Hepatocyte (in vitro differentiated cells): ENCODE measurements around the gene AS3MT. TPM values are rescaled to one million over a fixed set of nuclear protein-coding genes. Genes with fewer than 3 reads are reported as not detected.

Source experiments
- DNase-seq: peaks from one replicate; pipeline ENCODE4 v3.0.0-alpha.2; 2016; ENCODE audit warnings: low spot score
- H2AFZ ChIP-seq: fragments of 200-600 bp; sonication (generic); 2 replicates; pipeline ENCODE4 v1.6.0; 2016; ENCODE audit warnings: antibody characterized with exemption, mild to moderate bottlenecking
- H3K27ac ChIP-seq: fragments of 200-600 bp; sonication (generic); 2 replicates; pipeline ENCODE4 v1.5.1; 2016; ENCODE audit warnings: mild to moderate bottlenecking
- H3K27me3 ChIP-seq: fragments of 200-600 bp; sonication (generic); 2 replicates; pipeline ENCODE4 v1.6.1; 2016
- H3K36me3 ChIP-seq: fragments of 200-600 bp; sonication (generic); replicated peaks from 2 replicates; pipeline ENCODE4 v1.5.1; 2016; ENCODE audit warnings: low read depth; ENCODE audit not compliant: insufficient read depth
- H3K4me1 ChIP-seq: fragments of 200-600 bp; sonication (generic); 2 replicates; pipeline ENCODE4 v1.5.1; 2016; ENCODE audit warnings: mild to moderate bottlenecking, moderate library complexity; ENCODE audit not compliant: insufficient read depth
- H3K4me2 ChIP-seq: fragments of 200-600 bp; sonication (generic); 2 replicates; pipeline ENCODE4 v1.6.0; 2016
- H3K4me3 ChIP-seq: fragments of 200-600 bp; sonication (generic); 2 replicates; pipeline ENCODE4 v1.5.1; 2016; ENCODE audit warnings: mild to moderate bottlenecking
- H3K79me2 ChIP-seq: fragments of 200-600 bp; sonication (generic); 2 replicates; pipeline ENCODE4 v1.6.0; 2017; ENCODE audit warnings: mild to moderate bottlenecking
- H3K9me2 ChIP-seq: fragments of 200-600 bp; sonication (generic); replicated peaks from 2 replicates; pipeline ENCODE4 v1.6.0; 2017; ENCODE audit warnings: mild to moderate bottlenecking; ENCODE audit not compliant: insufficient read depth
- H3K9me3 ChIP-seq: fragments of 200-600 bp; sonication (generic); 2 replicates; pipeline ENCODE4 v1.5.1; 2016; ENCODE audit warnings: low read depth, mild to moderate bottlenecking
- H4K20me1 ChIP-seq: fragments of 200-600 bp; sonication (generic); 2 replicates; pipeline ENCODE4 v1.6.0; 2016; ENCODE audit warnings: mild to moderate bottlenecking; ENCODE audit not compliant: insufficient read depth, poor library complexity, severe bottlenecking
- CTCF ChIP-seq: fragments of 200-600 bp; sonication (generic); IDR thresholded peaks from 2 replicates; pipeline ENCODE4 v1.5.1; 2016; ENCODE audit warnings: antibody characterized with exemption, mild to moderate bottlenecking; ENCODE audit not compliant: poor library complexity
- EZH2 ChIP-seq: fragments of 200-600 bp; sonication (generic); IDR thresholded peaks from 2 replicates; pipeline ENCODE4 v1.6.1; 2016; ENCODE audit warnings: antibody characterized with exemption, mild to moderate bottlenecking, borderline replicate concordance
- EZH2phosphoT487 ChIP-seq: fragments of 200-600 bp; sonication (generic); IDR thresholded peaks from one replicate; pipeline ENCODE4 v1.6.1; 2018; ENCODE audit warnings: antibody characterized with exemption, mild to moderate bottlenecking, low read depth, moderate library complexity; ENCODE audit not compliant: unreplicated experiment, severe bottlenecking
- WGBS: methylation state at CpG from one replicate; pipeline ENCODE4 v1.1.6; 2016; ENCODE audit warnings: low lambda C conversion rate; ENCODE audit errors: missing lambda C conversion rate; 5-methylcytosine and 5-hydroxymethylcytosine counted together
- polyA plus RNA-seq: library from polyadenylated mRNA; unstranded; fragments of >200 nt; fragmentation: Nextera tagmentation; extraction: Ambion mirVana; gene quantifications from 2 replicates; pipeline ENCODE4 v1.2.1, GENCODE V29; 2016
- total RNA-seq: library from RNA; depleted of rRNA; stranded (reverse); fragments of >200 nt; gene quantifications from 2 replicates; pipeline ENCODE4 v1.2.3, GENCODE V29; 2014

The AS3MT gene
- total and polyA plus RNA-seq, 2 experiments from 2014 or later = 3.8 to 9.0 TPM

GRCh38 chr10:102931643-102932042 lies 62.4 kb downstream of the AS3MT start:
- no peak overlapping the region for H3K4me3 ChIP-seq
- no peak for DNase-seq
- 95% methylated on average over 5 of the region's 5 CpGs for WGBS
- no peaks in the 10 kb centered on the region for H3K27me3 ChIP-seq
- H3K27ac ChIP-seq = no peak overlapping the region
- H3K36me3 ChIP-seq = no peaks in the 10 kb centered on the region
- no peaks in the 10 kb centered on the region for H3K9me2 ChIP-seq
- no peaks in the 10 kb centered on the region for H3K9me3 ChIP-seq
- TF ChIP-seq EZH2phosphoT487 = no peak
- no peak for TF ChIP-seq EZH2
- no peak for TF ChIP-seq CTCF
- H3K4me1 ChIP-seq = no peaks in the 10 kb centered on the region
- H3K4me2 ChIP-seq = no peak overlapping the region
- no peaks in the 10 kb centered on the region for H4K20me1 ChIP-seq
- no peaks in the 10 kb centered on the region for H3K79me2 ChIP-seq
- H2AFZ ChIP-seq = no peak overlapping the region

- H2AFZ ChIP-seq = no peak overlapping the region
- H3K9me3 ChIP-seq = no peaks in the 10 kb centered on the region
- no peak overlapping the region for H3K4me3 ChIP-seq
- no peaks in the 10 kb centered on the region for H3K36me3 ChIP-seq
- H4K20me1 ChIP-seq = no peaks in the 10 kb centered on the region
- H3K9me2 ChIP-seq = no peaks in the 10 kb centered on the region
- peaks cover 2% of the 10 kb centered on the region for H3K79me2 ChIP-seq
- WGBS = 92% methylated on average over 4 of the region's 4 CpGs
- H3K4me2 ChIP-seq = no peak overlapping the region
- no peaks in the 10 kb centered on the region for H3K4me1 ChIP-seq
- H3K27me3 ChIP-seq = no peaks in the 10 kb centered on the region
- DNase-seq = no peak
- no peak overlapping the region for H3K27ac ChIP-seq
- no peak for TF ChIP-seq EZH2phosphoT487
- no peak for TF ChIP-seq EZH2
- no peak for TF ChIP-seq CTCF
These were observed 66.2 kb downstream of the AS3MT start for GRCh38 chr10:102935505-102935904.

- Histone ChIP-seq H3K4me2 (no peak overlapping the region), H3K4me1 (no peaks in the 10 kb centered on the region), H3K27me3 (no peaks in the 10 kb centered on the region), H3K9me2 (no peaks in the 10 kb centered on the region), H3K9me3 (no peaks in the 10 kb centered on the region), H2AFZ (no peak overlapping the region), H3K27ac (no peak overlapping the region), H3K4me3 (no peak overlapping the region), H3K36me3 (no peaks in the 10 kb centered on the region), H4K20me1 (no peaks in the 10 kb centered on the region), H3K79me2 (peaks cover 2% of the 10 kb centered on the region)
- DNase-seq = no peak
- 77% methylated on average over 3 of the region's 3 CpGs for WGBS
- TF ChIP-seq CTCF (no peak), EZH2 (no peak), EZH2phosphoT487 (no peak)
These were observed 66.8 kb downstream of the AS3MT start for GRCh38 chr10:102935939-102936605.

GRCh38 chr10:102941401-102941800 lies 72.1 kb downstream of the AS3MT start:
- 87% methylated on average over 3 of the region's 3 CpGs for WGBS

More at GRCh38 chr10:102941401-102941800, 72.1 kb downstream of the AS3MT start:
- Histone ChIP-seq H3K4me1 (peaks cover 8% of the 10 kb centered on the region), H3K36me3 (no peaks in the 10 kb centered on the region), H3K79me2 (peaks cover 2% of the 10 kb centered on the region), H4K20me1 (no peaks in the 10 kb centered on the region), H3K27ac (no peak overlapping the region), H3K9me2 (no peaks in the 10 kb centered on the region), H3K4me3 (no peak overlapping the region), H3K4me2 (no peak overlapping the region), H2AFZ (no peak overlapping the region), H3K27me3 (no peaks in the 10 kb centered on the region), H3K9me3 (no peaks in the 10 kb centered on the region)
- DNase-seq = no peak
- TF ChIP-seq EZH2 (no peak), CTCF (no peak), EZH2phosphoT487 (no peak)
